GM10266 (cell line): ENCODE results near the gene CENPT.
A peak's percentile ranks its signal among the peaks of the same experiment; 100 is the strongest.
"Not testable (repeated sequence)": the region's sequence is repeated elsewhere in the genome, so short reads cannot be mapped to it uniquely, and the experiment has no call there.

Source experiments
- DNase-seq: peaks from one replicate; pipeline ENCODE4 v3.0.0; 2012; ENCODE audit errors: extremely low spot score
- TF ChIP-seq, protein P1 (sequence below): IDR thresholded peaks from 2 replicates; pipeline ENCODE4 v1.5.1; 2012; ENCODE audit warnings: mild to moderate bottlenecking, low read depth; ENCODE audit not compliant: control insufficient read depth, insufficient read depth; ENCODE audit errors: missing control alignments

Gene CENPT

GRCh38 chr16:67868290-67868689 is 20.8 kb upstream of the CENPT start:
- no peak for DNase-seq
- TF ChIP-seq, protein P1, sequence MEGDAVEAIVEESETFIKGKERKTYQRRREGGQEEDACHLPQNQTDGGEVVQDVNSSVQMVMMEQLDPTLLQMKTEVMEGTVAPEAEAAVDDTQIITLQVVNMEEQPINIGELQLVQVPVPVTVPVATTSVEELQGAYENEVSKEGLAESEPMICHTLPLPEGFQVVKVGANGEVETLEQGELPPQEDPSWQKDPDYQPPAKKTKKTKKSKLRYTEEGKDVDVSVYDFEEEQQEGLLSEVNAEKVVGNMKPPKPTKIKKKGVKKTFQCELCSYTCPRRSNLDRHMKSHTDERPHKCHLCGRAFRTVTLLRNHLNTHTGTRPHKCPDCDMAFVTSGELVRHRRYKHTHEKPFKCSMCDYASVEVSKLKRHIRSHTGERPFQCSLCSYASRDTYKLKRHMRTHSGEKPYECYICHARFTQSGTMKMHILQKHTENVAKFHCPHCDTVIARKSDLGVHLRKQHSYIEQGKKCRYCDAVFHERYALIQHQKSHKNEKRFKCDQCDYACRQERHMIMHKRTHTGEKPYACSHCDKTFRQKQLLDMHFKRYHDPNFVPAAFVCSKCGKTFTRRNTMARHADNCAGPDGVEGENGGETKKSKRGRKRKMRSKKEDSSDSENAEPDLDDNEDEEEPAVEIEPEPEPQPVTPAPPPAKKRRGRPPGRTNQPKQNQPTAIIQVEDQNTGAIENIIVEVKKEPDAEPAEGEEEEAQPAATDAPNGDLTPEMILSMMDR = no peak

DNA sequence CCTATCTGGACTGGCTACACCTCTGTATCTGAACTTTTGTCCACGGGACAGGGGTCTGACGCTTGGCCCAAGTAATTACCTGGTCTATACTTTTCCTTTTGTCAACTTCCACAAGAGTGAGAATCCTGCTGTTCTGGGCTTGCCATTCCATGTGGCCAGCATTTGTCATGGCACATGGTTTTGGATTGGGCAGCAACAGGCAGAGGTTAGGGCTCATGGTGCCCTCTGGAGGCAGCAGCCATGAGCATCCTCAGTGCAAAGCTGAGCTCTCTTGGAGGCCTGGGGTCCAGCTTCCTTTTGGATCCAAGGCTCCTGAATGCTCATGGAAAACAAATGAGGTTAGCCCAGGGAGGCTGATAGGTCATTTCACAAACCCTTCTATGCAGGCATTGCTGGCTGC is 17.8 kb upstream of the CENPT start:
- TF ChIP-seq, protein P1 = peak; percentile 63
- no peak for DNase-seq

- TF ChIP-seq, protein P1 = no peak
- DNase-seq = no peak
These were observed 17.1 kb upstream of the CENPT start for GRCh38 chr16:67864594-67864993.

DNA sequence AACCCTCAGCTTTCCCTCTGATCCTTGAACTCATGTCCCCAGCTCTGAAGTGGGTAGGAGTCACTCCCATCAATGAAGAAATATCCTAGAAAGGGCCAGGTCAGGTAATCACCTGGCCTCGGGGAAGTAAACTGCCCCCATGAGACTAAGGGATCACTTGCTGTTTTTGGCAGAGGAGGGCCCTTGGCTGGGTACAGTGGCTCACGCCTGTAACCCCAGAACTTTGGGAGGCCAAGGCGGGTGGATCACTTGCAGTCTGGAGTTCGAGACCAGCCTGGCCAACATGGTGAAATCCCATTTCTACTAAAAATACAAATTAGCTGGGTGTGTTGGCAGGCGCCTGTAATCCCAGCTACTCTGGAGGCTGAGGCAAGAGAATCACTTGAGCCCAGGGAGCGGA is 16.6 kb upstream of the CENPT start:
- not testable (repeated sequence) for DNase-seq

GRCh38 chr16:67862623-67863583 is 15.4 kb upstream of the CENPT start:
- DNase-seq = no peak
- TF ChIP-seq, protein P1 = no peak

GRCh38 chr16:67861877-67862276 is 14.4 kb upstream of the CENPT start:
- no peak for DNase-seq
- TF ChIP-seq, protein P1 = no peak

DNA sequence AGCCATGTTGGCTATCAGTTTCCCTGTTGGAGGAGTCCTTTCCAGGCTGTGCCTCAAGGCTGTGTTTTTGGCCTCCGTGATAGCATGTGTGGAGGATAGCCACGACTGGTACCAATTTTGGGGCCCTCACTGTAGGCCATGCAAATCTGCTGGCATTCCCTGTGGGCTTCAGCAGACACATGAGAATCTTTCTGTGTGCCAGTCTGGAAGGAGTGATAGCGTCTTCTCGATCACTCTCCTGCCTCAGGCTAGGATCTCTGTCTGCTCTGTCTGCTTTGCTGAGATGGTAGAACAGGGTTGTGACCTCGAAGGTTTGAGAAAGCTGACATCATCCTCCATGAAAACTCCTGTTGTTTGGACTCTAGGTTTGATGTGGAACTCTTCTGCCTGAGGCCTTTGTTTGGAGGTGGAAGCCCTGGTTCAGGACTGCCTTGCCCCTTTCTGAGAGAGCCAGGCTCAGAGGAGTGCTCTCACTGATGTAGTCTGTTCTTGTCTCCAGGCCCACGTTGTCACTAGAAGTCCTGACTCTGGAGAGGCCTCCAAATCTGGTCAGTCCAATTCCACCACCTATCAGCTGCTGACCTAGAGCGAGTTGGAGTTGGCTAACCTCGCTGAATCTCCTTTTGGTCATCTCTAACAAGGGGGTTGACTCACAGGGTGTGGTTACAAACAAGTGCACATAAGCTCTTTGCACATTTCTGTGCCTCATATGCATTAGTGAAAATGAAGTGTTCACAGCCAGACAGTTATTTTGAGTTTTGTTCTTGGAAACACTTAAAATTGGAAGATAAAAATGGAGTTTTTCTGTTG is 13.3 kb upstream of the CENPT start:
- TF ChIP-seq, protein P1 = no peak
- DNase-seq = no peak
